ENCODE measurements around the gene RETSAT.

DNA sequence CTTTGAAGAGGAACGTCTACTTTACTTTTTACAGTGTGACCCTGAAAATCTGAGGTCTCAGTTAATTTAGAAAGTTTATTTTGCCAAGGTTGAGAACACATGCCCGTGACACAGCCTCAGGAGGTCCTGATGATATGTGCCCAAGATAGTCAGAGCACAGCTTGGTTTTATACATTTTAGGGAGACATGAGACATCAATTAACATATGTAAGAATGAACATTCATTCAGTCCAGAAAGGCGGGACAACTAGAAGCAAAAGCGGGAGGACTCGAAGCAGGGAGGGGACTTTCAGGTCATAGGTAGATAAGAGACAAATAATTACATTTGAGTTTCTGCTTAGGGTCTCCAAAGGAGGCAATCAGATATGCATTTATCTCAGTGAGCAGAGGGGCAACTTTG, 23.9 kb upstream of the RETSAT start:
- no peak for TF ChIP-seq EZH2 (IDR thresholded peaks at IDR 0.05; ENCODE audit: low read depth)
- no peak for TF ChIP-seq CTCF (conservative IDR thresholded peaks at IDR 0.05)
